Left ventricle myocardium inferior (tissue), 1 donor: ENCODE results near the gene BTNL3. TPM values are rescaled to one million over a fixed set of nuclear protein-coding genes. Genes with fewer than 3 reads are reported as not detected.

Experiments
- DNase-seq: peaks from one replicate; pipeline ENCODE4 v3.0.0-alpha.2; 2020
- H3K27ac ChIP-seq: fragments of 200-600 bp; replicated peaks from 2 replicates; pipeline ENCODE4 v1.8.0; 2021
- H3K27me3 ChIP-seq: fragments of 200-600 bp; 2 replicates; pipeline ENCODE4 v1.8.0; 2021; ENCODE audit warnings: low read depth
- H3K36me3 ChIP-seq: fragments of 200-600 bp; 2 replicates; pipeline ENCODE4 v1.8.0; 2021
- H3K4me1 ChIP-seq: fragments of 200-600 bp; 2 replicates; pipeline ENCODE4 v1.8.0; 2021
- H3K4me3 ChIP-seq: fragments of 200-600 bp; 2 replicates; pipeline ENCODE4 v1.8.0; 2021; ENCODE audit warnings: mild to moderate bottlenecking, moderate library complexity
- H3K9me3 ChIP-seq: fragments of 200-600 bp; replicated peaks from 2 replicates; pipeline ENCODE4 v1.8.0; 2021
- CTCF ChIP-seq: fragments of 200-600 bp; IDR thresholded peaks from 2 replicates; pipeline ENCODE4 v1.8.0; 2021; ENCODE audit warnings: antibody characterized with exemption, mild to moderate bottlenecking, borderline replicate concordance
- intact Hi-C: fragments of 100-400 bp; cut with micrococcal nuclease; formaldehyde crosslinking; loops from one replicate; pipeline ENCODE4 v1.11.0; 2022
- total RNA-seq: library from RNA; stranded (reverse); fragmentation: NEBNext Ultra II Directional; extraction: Animal tissue kit (Norgen Biotek cat#: 25700); gene quantifications from one replicate; pipeline ENCODE4 v1.2.1, GENCODE V29; 2021
- donor health status: DM: no; HTN: yes; CAD: no; lungs with severe emphysema.

Gene BTNL3
- total RNA-seq, 1 donor from 2014 or later, result not detected

GRCh38 chr5:181051841-181052671 lies 63.4 kb downstream of the BTNL3 start:
- intact Hi-C loops, result no loop called here
- peak overlapping the region; percentile 91 for H3K27ac ChIP-seq
- no peak for DNase-seq

GRCh38 chr5:181052672-181053487 lies 64.2 kb downstream of the BTNL3 start:
- peak overlapping the region; percentile 70 for H3K4me3 ChIP-seq
- H3K36me3 ChIP-seq, result no peaks in the 10 kb centered on the region
- DNase-seq, result peak; percentile 26
- H3K27me3 ChIP-seq, result peaks cover 98% of the 10 kb centered on the region
- intact Hi-C loops, result no loop called here
- no peak for TF ChIP-seq CTCF
- H3K27ac ChIP-seq, result peak overlapping the region; percentile 91
- H3K4me1 ChIP-seq, result peaks cover 53% of the 10 kb centered on the region
- H3K9me3 ChIP-seq, result no peaks in the 10 kb centered on the region

More at GRCh38 chr5:181051841-181052671, 63.4 kb downstream of the BTNL3 start:
- Histone ChIP-seq H3K9me3 (no peaks in the 10 kb centered on the region), H3K36me3 (no peaks in the 10 kb centered on the region), H3K4me1 (peaks cover 53% of the 10 kb centered on the region), H3K4me3 (peak overlapping the region; percentile 70), H3K27me3 (peaks cover 98% of the 10 kb centered on the region)
- TF ChIP-seq CTCF, result no peak

GRCh38 chr5:181053488-181054121 lies 65.0 kb downstream of the BTNL3 start:
- Histone ChIP-seq H3K4me3 (peak overlapping the region; percentile 70), H3K27me3 (peaks cover 98% of the 10 kb centered on the region), H3K36me3 (no peaks in the 10 kb centered on the region), H3K9me3 (no peaks in the 10 kb centered on the region), H3K27ac (peak overlapping the region; percentile 91), H3K4me1 (peaks cover 53% of the 10 kb centered on the region)
- TF ChIP-seq CTCF, result no peak
- DNase-seq, result no peak
- intact Hi-C loops, result no loop called here

GRCh38 chr5:181054138-181054537 lies 65.5 kb downstream of the BTNL3 start:
- intact Hi-C loops, result no loop called here
- no peaks in the 10 kb centered on the region for H3K9me3 ChIP-seq
- peaks cover 55% of the 10 kb centered on the region for H3K4me1 ChIP-seq
- H3K27me3 ChIP-seq, result peaks cover 100% of the 10 kb centered on the region
- no peak for TF ChIP-seq CTCF
- peak overlapping the region; percentile 91 for H3K27ac ChIP-seq
- no peak for DNase-seq
- no peaks in the 10 kb centered on the region for H3K36me3 ChIP-seq
- peak overlapping the region; percentile 70 for H3K4me3 ChIP-seq

GRCh38 chr5:181054871-181055459 lies 66.3 kb downstream of the BTNL3 start:
- H3K4me1 ChIP-seq, result peaks cover 56% of the 10 kb centered on the region
- no peak for TF ChIP-seq CTCF
- H3K4me3 ChIP-seq, result peak overlapping the region; percentile 70
- H3K9me3 ChIP-seq, result no peaks in the 10 kb centered on the region
- H3K27ac ChIP-seq, result peak overlapping the region; percentile 91
- no peaks in the 10 kb centered on the region for H3K36me3 ChIP-seq
- intact Hi-C loops, result no loop called here
- DNase-seq, result no peak
- H3K27me3 ChIP-seq, result peaks cover 100% of the 10 kb centered on the region
